Caco-2 (cell line): Measurements from ENCODE around the gene MOB2. TPM values are rescaled to one million over a fixed set of nuclear protein-coding genes. Genes with fewer than 3 reads are reported as not detected.

ENCODE experiments used
- BruUV-seq: library from RNA; stranded (reverse); fragments of 400-500 nt; replicated peaks from 2 replicates; lab custom pipeline; 2021; lab: Mats Ljungman, UMichigan
- CTCF ChIA-PET: fragments of 300-600 bp; sonication (Branson Sonifier 250); formaldehyde crosslinking; loops from one replicate; lab custom pipeline; 2022; ENCODE audit warnings: antibody characterized with exemption; lab: Charles Lee
- POLR2A ChIA-PET: fragments of 300-600 bp; sonication (Branson Sonifier 250); formaldehyde crosslinking; loops from one replicate; lab custom pipeline; 2022; ENCODE audit warnings: antibody characterized with exemption; lab: Charles Lee
- DNase-seq, 2 experiments: peaks; one replicate each; pipeline versions ENCODE4 v3.0.0 to v3.0.0-alpha.2; 2020 to 2022
- H3K27me3 ChIP-seq: replicated peaks from 2 replicates; pipeline ENCODE4 v1.6.0; 2011; ENCODE audit warnings: low read length; ENCODE audit not compliant: control insufficient read depth, insufficient read depth
- H3K36me3 ChIP-seq: 2 replicates; pipeline ENCODE4 v1.5.1; 2011; ENCODE audit warnings: low read length; ENCODE audit not compliant: control insufficient read depth, insufficient read depth
- H3K4me1 ChIP-seq: fragments of 250-450 bp; sonication (Bioruptor Pico); 2 replicates; pipeline ENCODE4 v1.5.1; 2020; ENCODE audit warnings: mild to moderate bottlenecking
- H3K4me3 ChIP-seq: 2 replicates; pipeline ENCODE4 v1.5.1; 2011; ENCODE audit warnings: low read depth, mild to moderate bottlenecking, control low read depth, low read length
- H3K9me3 ChIP-seq: fragments of 250-450 bp; sonication (Bioruptor Pico); 2 replicates; pipeline ENCODE4 v1.5.1; 2020; ENCODE audit warnings: mild to moderate bottlenecking, moderate library complexity
- H3K27ac Mint-ChIP-seq: one replicate; pipeline ENCODE4 v1.8.0; 2022; ENCODE audit warnings: mixed read lengths; ENCODE audit not compliant: unreplicated experiment
- H3K27me3 Mint-ChIP-seq: one replicate; pipeline ENCODE4 v1.8.0; 2022; ENCODE audit warnings: mixed read lengths; ENCODE audit not compliant: insufficient read depth, unreplicated experiment
- H3K36me3 Mint-ChIP-seq: one replicate; pipeline ENCODE4 v1.8.0; 2022; ENCODE audit warnings: mild to moderate bottlenecking, mixed read lengths; ENCODE audit not compliant: insufficient read depth, unreplicated experiment
- H3K4me1 Mint-ChIP-seq: one replicate; pipeline ENCODE4 v1.8.0; 2022; ENCODE audit warnings: low read depth, mixed read lengths; ENCODE audit not compliant: unreplicated experiment
- H3K4me3 Mint-ChIP-seq: one replicate; pipeline ENCODE4 v1.8.0; 2022; ENCODE audit warnings: mild to moderate bottlenecking, moderate library complexity, mixed read lengths; ENCODE audit not compliant: unreplicated experiment
- H3K9me3 Mint-ChIP-seq: one replicate; pipeline ENCODE4 v1.8.0; 2022; ENCODE audit warnings: mixed read lengths; ENCODE audit not compliant: unreplicated experiment
- CTCF ChIP-seq, 2 experiments: fragments of 200-600 bp in 1 of 2; IDR thresholded peaks; 1 replicate in 1 of 2; 2 replicates in 1 of 2; pipeline versions ENCODE4 v1.5.1 to v1.8.0; 2011 to 2022; ENCODE audit warnings: antibody characterized with exemption in 1 of 2, control low read depth in 1 of 2, inconsistent platforms in 1 of 2, low read depth in 1 of 2, low read length in 1 of 2, mild to moderate bottlenecking in 1 of 2, moderate library complexity in 1 of 2; ENCODE audit not compliant: insufficient read depth in 1 of 2, severe bottlenecking in 1 of 2, unreplicated experiment in 1 of 2
- intact Hi-C: fragments of 100-400 bp; cut with micrococcal nuclease; formaldehyde crosslinking; loops from one replicate; pipeline ENCODE4 v1.10.0; 2022; ENCODE audit not compliant: unreplicated experiment
- total RNA-seq: library from RNA; stranded (reverse); gene quantifications from 2 replicates; pipeline ENCODE4 v1.2.3, GENCODE V29; 2022

Gene MOB2
- total RNA-seq, 1 experiment from 2014 or later: 32.7 TPM

GRCh38 chr11:1533342-1533725 is 46.8 kb upstream of the MOB2 start:
- H3K27me3 Mint-ChIP-seq: no peaks in the 10 kb centered on the region
- no TSS peak for BruUV-seq

GRCh38 chr11:1532606-1533341 is 46.2 kb upstream of the MOB2 start:
- Mint-ChIP-seq H3K4me3 (no peak overlapping the region), H3K27ac (no peak overlapping the region), H3K27me3 (no peaks in the 10 kb centered on the region), H3K36me3 (no peaks in the 10 kb centered on the region), H3K4me1 (no peaks in the 10 kb centered on the region), H3K9me3 (no peaks in the 10 kb centered on the region)
- ChIA-PET CTCF (no interaction called here), POLR2A (no interaction called here)
- Histone ChIP-seq H3K4me1 (no peaks in the 10 kb centered on the region), H3K36me3 (no peaks in the 10 kb centered on the region; the same call in none of the 2 replicates), H3K4me3 (no peak overlapping the region), H3K27me3 (no peaks in the 10 kb centered on the region), H3K9me3 (no peaks in the 10 kb centered on the region)
- no peak for TF ChIP-seq CTCF (IDR thresholded peaks at IDR 0.05; ENCODE audit: insufficient read depth in 1 of 2, low read depth in 1 of 2, low read length in 1 of 2, severe bottlenecking in 1 of 2, unreplicated experiment in 1 of 2)
- intact Hi-C loops: no loop called here
- no TSS peak for BruUV-seq
- no peak for DNase-seq

More at GRCh38 chr11:1533342-1533725, 46.8 kb upstream of the MOB2 start:
- Mint-ChIP-seq H3K36me3 (no peaks in the 10 kb centered on the region), H3K4me1 (no peaks in the 10 kb centered on the region), H3K9me3 (no peaks in the 10 kb centered on the region), H3K4me3 (no peak overlapping the region), H3K27ac (no peak overlapping the region)
- intact Hi-C loops: no loop called here
- Histone ChIP-seq H3K27me3 (no peaks in the 10 kb centered on the region), H3K4me1 (no peaks in the 10 kb centered on the region), H3K9me3 (no peaks in the 10 kb centered on the region), H3K36me3 (no peaks in the 10 kb centered on the region; the same call in none of the 2 replicates), H3K4me3 (no peak overlapping the region)
- CTCF ChIA-PET: no interaction called here
- no peak for TF ChIP-seq CTCF (IDR thresholded peaks at IDR 0.05; ENCODE audit: insufficient read depth in 1 of 2, low read depth in 1 of 2, low read length in 1 of 2, severe bottlenecking in 1 of 2, unreplicated experiment in 1 of 2)
- DNase-seq: no peak
- POLR2A ChIA-PET: no interaction called here

GRCh38 chr11:1532014-1532586 is 45.5 kb upstream of the MOB2 start:
- no peak for TF ChIP-seq CTCF (IDR thresholded peaks at IDR 0.05; ENCODE audit: insufficient read depth in 1 of 2, low read depth in 1 of 2, low read length in 1 of 2, severe bottlenecking in 1 of 2, unreplicated experiment in 1 of 2)
- Histone ChIP-seq H3K27me3 (no peaks in the 10 kb centered on the region), H3K4me3 (no peak overlapping the region), H3K9me3 (no peaks in the 10 kb centered on the region), H3K36me3 (no peaks in the 10 kb centered on the region; the same call in none of the 2 replicates), H3K4me1 (no peaks in the 10 kb centered on the region)
- Mint-ChIP-seq H3K4me3 (no peak overlapping the region), H3K9me3 (no peaks in the 10 kb centered on the region), H3K36me3 (no peaks in the 10 kb centered on the region), H3K27me3 (no peaks in the 10 kb centered on the region), H3K27ac (no peak overlapping the region), H3K4me1 (no peaks in the 10 kb centered on the region)
- ChIA-PET CTCF (no interaction called here), POLR2A (interaction anchor here (0.5 kb wide), 1 partner anchor 606 kb away, joined by 3 read pairs; no protein-coding TSS in a partner anchor)
- DNase-seq: no peak
- no TSS peak for BruUV-seq
- intact Hi-C loops: no loop called here
